Heart left ventricle (tissue), 13 donors: ENCODE results near the gene OTULINL.

Source experiments
- POLR2A ChIP-seq, 2 donors: fragments of 450-650 bp; IDR thresholded peaks; one replicate each; pipeline ENCODE4 v1.6.1; 2017; ENCODE audit warnings: antibody characterized with exemption in 2 of 2, mild to moderate bottlenecking in 2 of 2, moderate library complexity in 2 of 2
- TF ChIP-seq, protein P1 (sequence below), 12 donors: fragments of 200-600 bp; sonication (generic) in 4 of 12; IDR thresholded peaks; one replicate each; pipeline versions ENCODE4 v1.5.0 to v1.8.0; 2018 to 2022; ENCODE audit warnings: antibody characterized with exemption in 12 of 12, mild to moderate bottlenecking in 5 of 12
- donor health status: ischemic (EF 13 %, LVEDD 7.1; RV severe dilation, severe dysfunction).
- donor health status: DM: no; HTN: yes; CAD: no.
- donor health status: DM: no; HTN: no; CAD: no.
- donor health status: ischemic (EF 25% LVEDD 6.9; RV normal size, moderate dysfunction).
- donor health status: ischemic (EF 25% LVEDD 5.7; RV mildly dilated, moderate dysfunction).
- donor health status: ischemic (EF 35%, LVEDD 5.7; RV mildly dilated, moderate dysfunction).
- donor health status: nonischemic (EF 11% LVEDD 7.7; RV severe dilation, severe dysfunction).
- donor health status: DM: yes; HTN: yes; CAD: no.
- donor health status: PGD.
- donor health status: ischemic (EF 29% LVEDD 5.4; RV normal size, mild dysfunction).
- donor health status: nonischemic (EF 23%, LVEDD 6.1; RV moderate dilation, normal function).

DNA sequence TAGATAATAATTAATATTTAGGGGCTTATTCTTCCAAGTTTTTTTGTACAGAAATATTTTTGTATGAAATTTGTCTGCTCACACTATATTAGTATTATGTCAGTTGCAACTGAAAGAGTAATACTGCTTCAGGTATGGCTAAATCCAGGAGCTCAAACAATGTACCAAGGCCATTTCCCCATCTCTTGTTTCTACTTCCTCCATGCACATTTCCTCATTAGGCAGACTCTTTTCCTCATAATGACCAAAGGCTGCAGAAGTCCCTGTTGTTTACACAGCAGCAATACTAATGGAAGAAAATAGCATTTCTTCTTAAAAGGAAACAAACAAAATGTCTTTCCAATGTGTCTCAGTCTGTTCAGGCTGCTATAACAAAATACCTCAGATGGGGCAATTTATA is 9.2 kb upstream of the OTULINL start:
- TF ChIP-seq, protein P1, sequence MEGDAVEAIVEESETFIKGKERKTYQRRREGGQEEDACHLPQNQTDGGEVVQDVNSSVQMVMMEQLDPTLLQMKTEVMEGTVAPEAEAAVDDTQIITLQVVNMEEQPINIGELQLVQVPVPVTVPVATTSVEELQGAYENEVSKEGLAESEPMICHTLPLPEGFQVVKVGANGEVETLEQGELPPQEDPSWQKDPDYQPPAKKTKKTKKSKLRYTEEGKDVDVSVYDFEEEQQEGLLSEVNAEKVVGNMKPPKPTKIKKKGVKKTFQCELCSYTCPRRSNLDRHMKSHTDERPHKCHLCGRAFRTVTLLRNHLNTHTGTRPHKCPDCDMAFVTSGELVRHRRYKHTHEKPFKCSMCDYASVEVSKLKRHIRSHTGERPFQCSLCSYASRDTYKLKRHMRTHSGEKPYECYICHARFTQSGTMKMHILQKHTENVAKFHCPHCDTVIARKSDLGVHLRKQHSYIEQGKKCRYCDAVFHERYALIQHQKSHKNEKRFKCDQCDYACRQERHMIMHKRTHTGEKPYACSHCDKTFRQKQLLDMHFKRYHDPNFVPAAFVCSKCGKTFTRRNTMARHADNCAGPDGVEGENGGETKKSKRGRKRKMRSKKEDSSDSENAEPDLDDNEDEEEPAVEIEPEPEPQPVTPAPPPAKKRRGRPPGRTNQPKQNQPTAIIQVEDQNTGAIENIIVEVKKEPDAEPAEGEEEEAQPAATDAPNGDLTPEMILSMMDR (IDR thresholded peaks at IDR 0.05) = no peak
- no peak for TF ChIP-seq POLR2A (IDR thresholded peaks at IDR 0.05)
